Coronary artery (tissue), 2 donors: ENCODE results near the gene TINAG.

Experiments
- DNase-seq: peaks from one replicate; pipeline ENCODE4 v3.0.0-alpha.2; 2017; ENCODE audit warnings: low spot score
- H3K27ac ChIP-seq, 2 donors: fragments of 200-600 bp; sonication (generic); one replicate each; pipeline ENCODE4 v1.5.1; 2016 to 2019
- H3K4me3 ChIP-seq: fragments of 200-600 bp; sonication (generic); 2 replicates; pipeline ENCODE4 v1.5.1; 2016; ENCODE audit warnings: mild to moderate bottlenecking, moderate library complexity
- CTCF ChIP-seq: fragments of 200-600 bp; sonication (generic); IDR thresholded peaks from one replicate; pipeline ENCODE4 v1.5.1; 2019; ENCODE audit warnings: antibody characterized with exemption

Gene TINAG

GRCh38 chr6:54308289-54308985, at the start of gene TINAG:
Gene TINAG (plus strand): TSS chr6:54308441. CDS start chr6:54308551, 110 bp downstream.
- no peak for TF ChIP-seq CTCF
- no peak for DNase-seq
- Histone ChIP-seq H3K27ac (no peak within 1 kb of the TSS), H3K4me3 (no peak within 1 kb of the TSS)

- H3K4me3 ChIP-seq, result no peak overlapping the region
- no peak for DNase-seq
- no peak overlapping the region for H3K27ac ChIP-seq
- no peak for TF ChIP-seq CTCF
Observed at GRCh38 chr6:54260025-54260424, 48.2 kb upstream of the TINAG start.

- TF ChIP-seq CTCF, result no peak
- Histone ChIP-seq H3K27ac (no peak overlapping the region), H3K4me3 (no peak overlapping the region)
- DNase-seq, result no peak
Observed at GRCh38 chr6:54262499-54262898, 45.7 kb upstream of the TINAG start.

GRCh38 chr6:54262971-54263370, 45.3 kb upstream of the TINAG start:
- DNase-seq, result no peak
- TF ChIP-seq CTCF, result no peak

GRCh38 chr6:54264581-54265272, 43.5 kb upstream of the TINAG start:
- Histone ChIP-seq H3K4me3 (no peak overlapping the region), H3K27ac (no peak overlapping the region)
- DNase-seq, result no peak
- no peak for TF ChIP-seq CTCF

More at GRCh38 chr6:54262971-54263370, 45.3 kb upstream of the TINAG start:
- Histone ChIP-seq H3K4me3 (no peak overlapping the region), H3K27ac (no peak overlapping the region)

- H3K4me3 ChIP-seq, result no peak overlapping the region
- DNase-seq, result no peak
- TF ChIP-seq CTCF, result no peak
- no peak overlapping the region for H3K27ac ChIP-seq
Observed at GRCh38 chr6:54266400-54266923, 41.8 kb upstream of the TINAG start.
